Measurements from ENCODE around the gene RNF150. TPM values are rescaled to one million over a fixed set of nuclear protein-coding genes. Genes with fewer than 3 reads are reported as not detected.

The RNF150 gene
- polyA plus RNA-seq, 1 donor from 2014 or later: 15.3 TPM

DNA sequence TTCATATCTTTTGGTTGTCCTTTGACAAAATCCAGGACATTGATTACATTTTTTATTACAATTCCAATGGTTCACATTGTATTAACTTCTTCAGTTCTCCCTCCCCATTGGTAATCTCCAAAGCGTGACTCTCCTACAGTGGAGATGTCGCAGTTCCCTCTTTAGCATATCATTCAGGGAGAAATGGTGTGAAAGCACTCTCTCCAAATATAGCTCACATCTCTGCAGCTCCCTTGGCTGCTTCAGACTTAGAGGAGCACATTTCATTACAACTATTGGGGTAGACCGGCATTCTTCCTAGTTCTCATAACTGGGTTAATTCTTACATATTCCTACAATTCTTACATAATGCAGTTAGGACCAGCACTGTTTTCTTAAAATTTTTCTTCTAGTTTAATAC lies 25.3 kb downstream of the RNF150 start:
- H3K9ac ChIP-seq (ENCODE audit: low read length): no peak overlapping the region
- H3K4me3 ChIP-seq (ENCODE audit: low read length): no peak overlapping the region
- H3K4me2 ChIP-seq (ENCODE audit: low read length): no peak overlapping the region
- H3K79me2 ChIP-seq (replicated peaks; ENCODE audit: insufficient read depth, low read length): no peaks in the 10 kb centered on the region
- no peaks in the 10 kb centered on the region for H4K20me1 ChIP-seq (ENCODE audit: insufficient read depth)
- H3K9me3 ChIP-seq (ENCODE audit: low read length): no peaks in the 10 kb centered on the region
- H3F3A ChIP-seq (ENCODE audit: insufficient read depth, low read length, poor library complexity, severe bottlenecking): no peaks in the 10 kb centered on the region
- no peak overlapping the region for H2AFZ ChIP-seq (ENCODE audit: low read depth, low read length)
- H3K36me3 ChIP-seq (ENCODE audit: insufficient read depth, low read length): no peaks in the 10 kb centered on the region
- H3K9me2 ChIP-seq (ENCODE audit: insufficient read depth, low read length): no peaks in the 10 kb centered on the region
- no peaks in the 10 kb centered on the region for H3K27me3 ChIP-seq (ENCODE audit: insufficient read depth, low read depth, low read length)
- no peak for TF ChIP-seq POLR2AphosphoS5 (IDR thresholded peaks at IDR 0.05)
- H3K27ac ChIP-seq (ENCODE audit: low read length): no peak overlapping the region

DNA sequence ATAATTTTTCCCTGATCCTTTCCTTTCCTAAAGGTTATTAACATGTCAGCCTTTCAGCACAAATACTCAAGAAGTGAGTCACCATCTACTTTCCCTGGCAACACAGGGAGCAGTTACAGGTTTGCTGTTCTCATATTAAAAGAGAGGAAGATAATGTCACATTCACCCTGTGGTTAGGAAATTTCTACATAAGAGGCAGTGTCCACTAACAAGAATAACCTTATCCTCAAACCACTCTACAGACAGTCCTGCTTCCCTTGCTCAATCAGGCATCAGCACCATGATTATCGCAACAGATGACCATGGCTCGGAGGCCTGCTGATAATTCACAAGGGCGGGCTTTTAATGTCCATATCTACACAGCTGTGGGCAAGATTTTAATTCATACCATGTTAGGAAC lies 30.9 kb downstream of the RNF150 start:
- Histone ChIP-seq H3K79me2 (replicated peaks; ENCODE audit: insufficient read depth, low read length) (no peaks in the 10 kb centered on the region), H3K36me3 (ENCODE audit: insufficient read depth, low read length) (no peaks in the 10 kb centered on the region), H3K27ac (ENCODE audit: low read length) (no peak overlapping the region), H3K9me2 (ENCODE audit: insufficient read depth, low read length) (no peaks in the 10 kb centered on the region), H3K9ac (ENCODE audit: low read length) (no peak overlapping the region), H3F3A (ENCODE audit: insufficient read depth, low read length, poor library complexity, severe bottlenecking) (no peaks in the 10 kb centered on the region), H4K20me1 (ENCODE audit: insufficient read depth) (no peaks in the 10 kb centered on the region), H3K27me3 (ENCODE audit: insufficient read depth, low read depth, low read length) (no peaks in the 10 kb centered on the region), H3K4me2 (ENCODE audit: low read length) (no peak overlapping the region), H2AFZ (ENCODE audit: low read depth, low read length) (no peak overlapping the region), H3K4me3 (ENCODE audit: low read length) (no peak overlapping the region), H3K9me3 (ENCODE audit: low read length) (no peaks in the 10 kb centered on the region)
- no peak for TF ChIP-seq EP300 (conservative IDR thresholded peaks at IDR 0.05; ENCODE audit: poor library complexity, severe bottlenecking)
- TF ChIP-seq MXI1 (conservative IDR thresholded peaks at IDR 0.05; ENCODE audit: poor library complexity, severe bottlenecking): no peak
- TF ChIP-seq, protein P1, sequence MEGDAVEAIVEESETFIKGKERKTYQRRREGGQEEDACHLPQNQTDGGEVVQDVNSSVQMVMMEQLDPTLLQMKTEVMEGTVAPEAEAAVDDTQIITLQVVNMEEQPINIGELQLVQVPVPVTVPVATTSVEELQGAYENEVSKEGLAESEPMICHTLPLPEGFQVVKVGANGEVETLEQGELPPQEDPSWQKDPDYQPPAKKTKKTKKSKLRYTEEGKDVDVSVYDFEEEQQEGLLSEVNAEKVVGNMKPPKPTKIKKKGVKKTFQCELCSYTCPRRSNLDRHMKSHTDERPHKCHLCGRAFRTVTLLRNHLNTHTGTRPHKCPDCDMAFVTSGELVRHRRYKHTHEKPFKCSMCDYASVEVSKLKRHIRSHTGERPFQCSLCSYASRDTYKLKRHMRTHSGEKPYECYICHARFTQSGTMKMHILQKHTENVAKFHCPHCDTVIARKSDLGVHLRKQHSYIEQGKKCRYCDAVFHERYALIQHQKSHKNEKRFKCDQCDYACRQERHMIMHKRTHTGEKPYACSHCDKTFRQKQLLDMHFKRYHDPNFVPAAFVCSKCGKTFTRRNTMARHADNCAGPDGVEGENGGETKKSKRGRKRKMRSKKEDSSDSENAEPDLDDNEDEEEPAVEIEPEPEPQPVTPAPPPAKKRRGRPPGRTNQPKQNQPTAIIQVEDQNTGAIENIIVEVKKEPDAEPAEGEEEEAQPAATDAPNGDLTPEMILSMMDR (IDR thresholded peaks at IDR 0.05; ENCODE audit: poor library complexity, severe bottlenecking): no peak
- no peak for TF ChIP-seq TAF1 (IDR thresholded peaks at IDR 0.05; ENCODE audit: low read depth)

DNA sequence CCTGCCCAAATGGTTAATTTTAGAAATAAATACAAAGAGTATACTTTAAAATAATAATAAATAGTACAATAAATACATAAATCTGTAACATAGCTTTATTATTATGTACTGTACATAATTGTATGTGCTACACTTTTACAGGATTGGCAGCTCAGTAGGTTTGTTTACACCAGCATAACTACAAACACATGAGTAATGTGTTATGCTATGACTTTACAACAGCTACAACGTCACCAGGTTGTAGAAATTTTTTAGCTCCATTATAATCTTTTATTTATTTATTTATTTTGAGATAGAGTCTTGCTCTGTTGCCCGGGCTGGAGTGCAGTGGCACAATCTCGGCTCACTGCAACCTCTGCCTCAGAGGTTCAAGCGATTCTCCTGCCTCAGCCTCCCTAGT lies 31.8 kb downstream of the RNF150 start:
- no peaks in the 10 kb centered on the region for H3F3A ChIP-seq (ENCODE audit: insufficient read depth, low read length, poor library complexity, severe bottlenecking)
- no peaks in the 10 kb centered on the region for H3K36me3 ChIP-seq (ENCODE audit: insufficient read depth, low read length)
- H3K79me2 ChIP-seq (replicated peaks; ENCODE audit: insufficient read depth, low read length): no peaks in the 10 kb centered on the region
- H2AFZ ChIP-seq (ENCODE audit: low read depth, low read length): no peak overlapping the region
- no peak overlapping the region for H3K4me2 ChIP-seq (ENCODE audit: low read length)
- no peaks in the 10 kb centered on the region for H3K9me2 ChIP-seq (ENCODE audit: insufficient read depth, low read length)
- no peak overlapping the region for H3K4me3 ChIP-seq (ENCODE audit: low read length)
- no peaks in the 10 kb centered on the region for H4K20me1 ChIP-seq (ENCODE audit: insufficient read depth)
- no peak overlapping the region for H3K27ac ChIP-seq (ENCODE audit: low read length)
- no peak overlapping the region for H3K9ac ChIP-seq (ENCODE audit: low read length)
- no peaks in the 10 kb centered on the region for H3K27me3 ChIP-seq (ENCODE audit: insufficient read depth, low read depth, low read length)
- no peaks in the 10 kb centered on the region for H3K9me3 ChIP-seq (ENCODE audit: low read length)
- TF ChIP-seq POLR2AphosphoS5 (IDR thresholded peaks at IDR 0.05) (no peak), TAF1 (IDR thresholded peaks at IDR 0.05; ENCODE audit: low read depth) (no peak), RAD21 (conservative IDR thresholded peaks at IDR 0.05) (no peak), EP300 (conservative IDR thresholded peaks at IDR 0.05; ENCODE audit: poor library complexity, severe bottlenecking) (no peak), MXI1 (conservative IDR thresholded peaks at IDR 0.05; ENCODE audit: poor library complexity, severe bottlenecking) (no peak), EZH2 (IDR thresholded peaks at IDR 0.05; ENCODE audit: borderline replicate concordance, insufficient read depth, low read length, poor library complexity, severe bottlenecking) (no peak), SMC3 (conservative IDR thresholded peaks at IDR 0.05; ENCODE audit: poor library complexity) (no peak)
- TF ChIP-seq, protein P2, sequence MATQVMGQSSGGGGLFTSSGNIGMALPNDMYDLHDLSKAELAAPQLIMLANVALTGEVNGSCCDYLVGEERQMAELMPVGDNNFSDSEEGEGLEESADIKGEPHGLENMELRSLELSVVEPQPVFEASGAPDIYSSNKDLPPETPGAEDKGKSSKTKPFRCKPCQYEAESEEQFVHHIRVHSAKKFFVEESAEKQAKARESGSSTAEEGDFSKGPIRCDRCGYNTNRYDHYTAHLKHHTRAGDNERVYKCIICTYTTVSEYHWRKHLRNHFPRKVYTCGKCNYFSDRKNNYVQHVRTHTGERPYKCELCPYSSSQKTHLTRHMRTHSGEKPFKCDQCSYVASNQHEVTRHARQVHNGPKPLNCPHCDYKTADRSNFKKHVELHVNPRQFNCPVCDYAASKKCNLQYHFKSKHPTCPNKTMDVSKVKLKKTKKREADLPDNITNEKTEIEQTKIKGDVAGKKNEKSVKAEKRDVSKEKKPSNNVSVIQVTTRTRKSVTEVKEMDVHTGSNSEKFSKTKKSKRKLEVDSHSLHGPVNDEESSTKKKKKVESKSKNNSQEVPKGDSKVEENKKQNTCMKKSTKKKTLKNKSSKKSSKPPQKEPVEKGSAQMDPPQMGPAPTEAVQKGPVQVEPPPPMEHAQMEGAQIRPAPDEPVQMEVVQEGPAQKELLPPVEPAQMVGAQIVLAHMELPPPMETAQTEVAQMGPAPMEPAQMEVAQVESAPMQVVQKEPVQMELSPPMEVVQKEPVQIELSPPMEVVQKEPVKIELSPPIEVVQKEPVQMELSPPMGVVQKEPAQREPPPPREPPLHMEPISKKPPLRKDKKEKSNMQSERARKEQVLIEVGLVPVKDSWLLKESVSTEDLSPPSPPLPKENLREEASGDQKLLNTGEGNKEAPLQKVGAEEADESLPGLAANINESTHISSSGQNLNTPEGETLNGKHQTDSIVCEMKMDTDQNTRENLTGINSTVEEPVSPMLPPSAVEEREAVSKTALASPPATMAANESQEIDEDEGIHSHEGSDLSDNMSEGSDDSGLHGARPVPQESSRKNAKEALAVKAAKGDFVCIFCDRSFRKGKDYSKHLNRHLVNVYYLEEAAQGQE (IDR thresholded peaks at IDR 0.05; ENCODE audit: borderline replicate concordance): no peak
- TF ChIP-seq, protein P1 (IDR thresholded peaks at IDR 0.05; ENCODE audit: poor library complexity, severe bottlenecking): no peak

Measured in neural cell (in vitro differentiated cells).